HG03159 (cell line): ENCODE results near the gene PARVA.

Experiments
- ATAC-seq: cut with Tn5 transposase; IDR thresholded peaks from one replicate; pipeline ENCODE4 v1.9.1; 2021; ENCODE audit warnings: mild to moderate bottlenecking, moderate library complexity; ENCODE audit not compliant: unreplicated experiment

PARVA gene

DNA sequence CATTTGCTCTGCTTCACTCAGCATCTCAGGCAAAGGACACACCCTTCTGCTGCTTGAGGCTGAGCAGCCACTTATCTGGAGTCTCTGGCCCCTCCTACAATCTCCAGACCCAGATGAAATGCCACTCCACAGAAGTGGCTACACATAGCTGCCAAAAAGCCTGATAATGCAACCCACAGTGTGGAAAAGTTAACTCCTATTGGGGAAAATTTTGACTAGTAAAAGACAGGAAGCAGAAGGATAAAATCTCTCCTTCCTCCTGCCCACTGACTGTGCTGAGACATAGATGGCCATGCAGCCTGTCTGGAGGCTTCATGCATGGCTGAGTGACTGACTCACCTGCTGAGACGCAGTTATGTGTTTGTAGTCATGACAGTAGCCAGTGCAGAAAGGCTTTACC lies 204.6 kb downstream of the PARVA start:
- no peak for ATAC-seq
